Erythroblast (primary cell): ENCODE measurements around the gene DLL4.

Source experiments
- GATA1 ChIP-seq: IDR thresholded peaks from 2 replicates; pipeline ENCODE4 v1.6.1; 2011; ENCODE audit warnings: low read depth, mild to moderate bottlenecking, control low read depth, low read length, moderate library complexity
- POLR2A ChIP-seq: IDR thresholded peaks from 2 replicates; pipeline ENCODE4 v1.6.1; 2011; ENCODE audit warnings: mild to moderate bottlenecking, low read length

- TF ChIP-seq POLR2A, result no peak
- no peak for TF ChIP-seq GATA1
Observed at GRCh38 chr15:40891138-40891537, 38.0 kb upstream of the DLL4 start.
